HG03039 (cell line): ENCODE measurements around the gene REEP6.
"Not testable (repeated sequence)": the region's sequence is repeated elsewhere in the genome, so short reads cannot be mapped to it uniquely, and the experiment has no call there.

ENCODE experiments used
- ATAC-seq: cut with Tn5 transposase; IDR thresholded peaks from one replicate; pipeline ENCODE4 v1.9.1; 2021; ENCODE audit warnings: mild to moderate bottlenecking, moderate library complexity; ENCODE audit not compliant: unreplicated experiment

The REEP6 gene

GRCh38 chr19:1505991-1506881 lies 15.3 kb downstream of the REEP6 start:
- ATAC-seq = no peak

- ATAC-seq = no peak
These were observed 16.2 kb downstream of the REEP6 start for GRCh38 chr19:1507192-1507660.

GRCh38 chr19:1507763-1508506 lies 17.0 kb downstream of the REEP6 start:
- ATAC-seq = no peak

- ATAC-seq = no peak
These were observed 17.5 kb downstream of the REEP6 start for GRCh38 chr19:1508507-1508856.

- ATAC-seq = no peak
These were observed 18.8 kb downstream of the REEP6 start for GRCh38 chr19:1509602-1510441.

- ATAC-seq = no peak
These were observed 19.4 kb downstream of the REEP6 start for GRCh38 chr19:1510442-1510806.

- ATAC-seq = no peak
These were observed 19.8 kb downstream of the REEP6 start for GRCh38 chr19:1510807-1511206.

GRCh38 chr19:1511318-1512317 lies 20.6 kb downstream of the REEP6 start:
- no peak for ATAC-seq

GRCh38 chr19:1512671-1513498 lies 21.9 kb downstream of the REEP6 start, which contains the start of gene ADAMTSL5:
Gene ADAMTSL5 (minus strand): TSS chr19:1513019. CDS start chr19:1510943, 2,076 bp downstream.
- ATAC-seq = no peak

- ATAC-seq = no peak
These were observed 22.7 kb downstream of the REEP6 start for GRCh38 chr19:1513499-1514294.

GRCh38 chr19:1514295-1514661 lies 23.3 kb downstream of the REEP6 start:
- ATAC-seq = no peak

- no peak for ATAC-seq
These were observed 24.2 kb downstream of the REEP6 start for GRCh38 chr19:1514986-1515721.

GRCh38 chr19:1516395-1516753 lies 25.4 kb downstream of the REEP6 start:
- no peak for ATAC-seq

- ATAC-seq = no peak
These were observed 27.5 kb downstream of the REEP6 start for GRCh38 chr19:1518471-1518870.

- not testable (repeated sequence) for ATAC-seq
These were observed 28.8 kb downstream of the REEP6 start for GRCh38 chr19:1519802-1520201.

- ATAC-seq = no peak
These were observed 29.3 kb downstream of the REEP6 start for GRCh38 chr19:1520203-1520780.

- ATAC-seq = no peak
These were observed 30.7 kb downstream of the REEP6 start for GRCh38 chr19:1521636-1522035.
